DMS153 treated with DMSO at 0.1 percent for 48 hours (cell line): ENCODE results near the gene PRKCI.
"Not testable (repeated sequence)": the region's sequence is repeated elsewhere in the genome, so short reads cannot be mapped to it uniquely, and the experiment has no call there.

ENCODE experiments used
- DNase-seq: peaks from one replicate; lab custom pipeline; 2025; ENCODE audit not compliant: unreplicated experiment; lab: John Stamatoyannopoulos, UW

Gene PRKCI

DNA sequence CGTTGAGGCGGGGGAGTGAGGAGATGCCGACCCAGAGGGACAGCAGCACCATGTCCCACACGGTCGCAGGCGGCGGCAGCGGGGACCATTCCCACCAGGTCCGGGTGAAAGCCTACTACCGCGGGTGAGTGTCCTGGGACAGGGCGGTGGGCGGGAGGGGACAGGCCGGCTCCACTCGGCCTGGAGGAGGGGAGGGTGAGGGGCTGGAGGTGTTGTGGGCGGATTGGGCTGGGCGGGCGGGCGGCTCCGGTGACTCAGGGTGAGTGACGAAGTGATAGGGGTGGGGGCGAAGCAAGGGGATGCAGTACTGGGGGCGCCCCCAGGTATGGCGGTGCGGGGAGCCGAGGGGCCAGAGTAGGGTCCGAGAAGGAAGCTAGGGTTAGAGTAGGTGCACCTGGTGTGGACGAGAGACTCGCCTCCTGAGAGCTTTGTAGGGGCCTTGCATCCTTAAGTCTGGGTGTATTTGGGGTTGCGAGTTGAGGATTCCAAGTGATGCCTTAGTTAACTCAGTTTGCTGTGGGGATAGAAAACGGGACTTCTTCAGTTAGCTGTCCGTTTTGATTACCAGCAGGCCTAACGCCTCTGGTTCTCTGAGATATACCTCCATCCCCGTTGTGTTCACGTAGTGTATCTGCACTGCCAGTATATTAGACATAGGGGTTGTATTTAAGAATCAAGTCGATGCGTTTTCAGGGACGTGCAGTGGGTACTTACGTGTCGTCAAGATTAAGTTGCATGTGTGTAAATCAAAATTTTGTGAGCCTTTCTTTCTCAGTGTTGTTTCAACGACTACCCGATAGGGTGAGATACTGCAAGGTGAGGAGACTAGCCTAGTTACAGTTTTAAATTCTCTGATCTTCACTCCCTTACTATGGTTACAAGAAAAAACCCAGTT lies 670 bp downstream of the PRKCI start:
- DNase-seq, result peak; percentile 8

DNA sequence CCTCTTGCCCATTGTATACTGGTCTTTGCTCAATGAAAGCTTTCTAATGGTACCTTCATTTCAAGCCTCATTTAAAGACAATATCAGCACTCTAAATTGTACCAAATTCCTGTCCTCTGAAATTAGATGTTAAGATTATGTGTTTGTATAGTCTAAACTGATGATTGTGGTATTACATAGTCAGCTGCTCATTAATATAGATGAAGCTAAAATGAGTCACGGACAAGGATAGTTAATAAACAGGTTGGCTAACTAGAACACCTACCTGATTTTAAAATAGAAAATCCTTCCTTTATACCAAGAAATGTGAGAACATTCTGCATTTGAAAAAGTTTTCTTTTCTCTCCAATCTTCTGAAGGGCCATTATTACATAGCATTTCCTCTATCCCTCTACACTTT lies 2.9 kb downstream of the PRKCI start:
- no peak for DNase-seq

DNA sequence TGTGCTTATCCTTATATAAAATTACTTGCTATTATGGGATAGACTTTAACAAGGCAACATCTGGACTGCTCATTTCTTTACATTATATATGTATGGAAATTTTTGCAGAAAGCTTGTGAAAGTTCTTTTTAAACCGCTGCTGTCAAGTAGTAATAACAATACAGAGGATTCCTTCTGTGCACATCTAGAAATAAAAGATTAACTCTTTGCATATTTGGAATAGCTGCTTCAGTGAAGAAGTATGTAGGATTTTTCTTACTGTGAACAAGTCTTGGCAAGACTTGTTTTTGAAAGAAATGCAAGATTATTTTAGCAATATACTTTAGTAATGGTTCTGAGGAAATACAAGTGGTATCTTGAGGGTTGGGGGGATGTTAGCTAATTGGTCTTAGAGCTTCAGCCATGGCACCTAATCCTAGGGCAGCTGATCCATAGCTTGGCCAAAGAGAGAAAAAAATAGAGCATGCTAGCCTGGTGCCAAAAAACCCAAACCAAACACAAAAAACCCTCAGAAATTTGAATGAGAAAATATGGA lies 4.3 kb downstream of the PRKCI start:
- no peak for DNase-seq

- no peak for DNase-seq
These were observed 6.0 kb downstream of the PRKCI start for GRCh38 chr3:170228093-170228766.

DNA sequence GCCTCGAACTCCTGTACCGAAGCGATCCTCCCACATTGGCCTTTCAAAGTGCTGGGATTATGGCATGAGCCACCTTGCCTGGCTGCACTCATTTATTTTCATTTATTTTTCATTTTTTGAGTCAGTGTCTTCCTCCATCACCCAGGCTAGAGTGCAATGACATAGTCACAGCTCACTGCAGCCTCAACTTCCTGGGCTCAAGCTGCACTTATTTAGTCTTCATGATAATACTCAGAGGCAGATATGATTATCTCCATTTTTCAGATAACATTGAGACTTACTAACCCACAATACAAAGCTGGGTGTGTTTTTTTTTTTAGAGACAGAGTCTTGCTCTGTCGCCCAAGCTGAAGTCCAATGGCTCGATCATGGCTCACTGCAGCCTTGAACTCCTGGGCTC lies 10.0 kb downstream of the PRKCI start:
- no peak for DNase-seq

GRCh38 chr3:170233530-170233929 lies 11.3 kb downstream of the PRKCI start:
- no peak for DNase-seq

DNA sequence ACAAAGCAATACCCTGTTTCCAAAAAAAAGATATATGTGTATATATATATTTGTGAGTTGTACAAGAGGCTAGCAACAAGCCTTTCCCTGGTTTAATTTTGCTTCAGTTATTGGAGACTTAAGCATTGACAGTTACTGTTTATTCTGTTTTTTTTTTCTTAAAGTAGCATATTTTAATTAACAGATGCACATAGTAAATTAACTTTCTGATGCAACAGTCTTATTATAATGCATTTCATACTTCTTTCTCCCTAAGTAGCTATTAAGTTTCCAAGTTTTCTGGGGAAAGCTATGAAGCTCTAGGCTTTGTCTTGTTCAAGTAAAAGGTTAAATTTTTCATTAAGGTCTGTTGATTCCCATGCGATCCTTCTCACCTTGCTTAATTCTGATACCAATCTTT lies 17.9 kb downstream of the PRKCI start:
- no peak for DNase-seq

DNA sequence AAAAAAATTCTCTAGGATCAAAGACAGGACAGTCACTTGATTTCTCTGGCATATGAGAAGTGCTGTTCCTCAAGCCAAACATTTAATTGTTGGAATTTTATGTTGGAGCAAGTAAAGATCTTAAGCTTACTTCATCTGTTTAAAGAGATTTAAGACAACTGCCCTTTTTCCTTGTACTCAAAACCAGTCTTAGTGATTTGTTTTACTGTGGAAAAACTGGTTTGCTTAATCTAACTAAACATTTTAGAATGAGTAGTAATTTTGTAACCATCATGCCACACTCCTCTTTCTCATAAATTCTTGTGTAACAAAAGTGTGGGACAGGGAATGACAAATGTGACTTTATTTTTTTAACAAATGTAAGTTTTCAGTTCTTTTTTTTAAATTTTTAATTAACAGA lies 18.4 kb downstream of the PRKCI start:
- no peak for DNase-seq

DNA sequence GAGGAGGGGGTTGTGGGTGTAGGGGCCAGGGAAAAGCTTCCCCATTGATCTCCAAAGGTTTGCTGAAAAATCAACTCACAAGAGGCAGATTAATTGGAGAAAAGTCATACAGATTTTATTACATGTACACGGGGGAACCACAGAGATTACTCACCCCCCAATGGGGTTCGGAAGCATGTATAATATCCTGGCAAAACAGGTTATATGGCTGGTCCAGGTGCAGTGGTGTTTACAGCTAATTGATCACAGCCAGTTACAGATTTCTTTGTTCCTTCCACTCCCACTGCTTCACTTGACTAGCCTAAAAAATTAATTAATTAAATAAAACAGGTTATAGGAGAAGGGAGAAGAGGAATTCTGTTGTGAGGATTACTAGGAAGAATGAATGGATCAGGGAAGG lies 22.4 kb downstream of the PRKCI start:
- DNase-seq, result no peak

DNA sequence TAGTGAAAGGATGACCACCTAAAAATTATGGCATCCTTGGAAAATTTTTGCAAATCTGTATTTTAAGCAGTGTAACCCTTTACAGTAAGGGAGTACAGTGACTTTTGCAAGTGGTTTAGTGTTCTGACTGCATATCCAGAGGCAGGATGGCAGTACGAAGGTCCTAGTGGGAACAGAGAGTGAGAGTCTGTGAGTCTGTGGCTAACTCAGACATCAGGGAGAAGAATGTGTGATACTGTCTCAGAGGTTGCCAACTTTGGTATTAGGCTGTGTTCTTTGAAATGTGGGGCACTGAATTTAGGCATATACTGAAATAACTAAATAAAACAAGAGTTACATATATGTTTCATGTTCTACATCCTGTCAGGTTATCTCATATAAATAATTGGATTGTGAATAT lies 25.7 kb downstream of the PRKCI start:
- no peak for DNase-seq

DNA sequence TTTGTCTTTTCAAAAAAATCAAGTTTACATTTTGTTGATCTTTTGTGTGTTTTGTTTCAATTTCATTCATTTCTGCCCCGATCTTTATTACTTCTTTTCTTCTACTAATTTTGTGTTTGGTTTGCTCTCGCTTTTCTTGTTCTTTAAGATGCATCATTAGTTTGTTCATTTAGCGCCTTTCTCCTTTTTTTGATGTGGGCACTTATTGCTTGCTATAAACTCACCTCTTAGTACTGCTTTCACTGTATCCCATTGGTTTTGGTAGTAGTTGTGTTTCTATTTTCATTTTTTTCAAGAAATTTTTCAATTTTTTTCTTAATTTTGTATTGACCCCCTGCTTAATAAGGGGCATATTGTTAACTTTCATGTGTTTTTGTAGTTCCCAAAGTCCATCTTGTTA lies 34.4 kb downstream of the PRKCI start:
- no peak for DNase-seq

DNA sequence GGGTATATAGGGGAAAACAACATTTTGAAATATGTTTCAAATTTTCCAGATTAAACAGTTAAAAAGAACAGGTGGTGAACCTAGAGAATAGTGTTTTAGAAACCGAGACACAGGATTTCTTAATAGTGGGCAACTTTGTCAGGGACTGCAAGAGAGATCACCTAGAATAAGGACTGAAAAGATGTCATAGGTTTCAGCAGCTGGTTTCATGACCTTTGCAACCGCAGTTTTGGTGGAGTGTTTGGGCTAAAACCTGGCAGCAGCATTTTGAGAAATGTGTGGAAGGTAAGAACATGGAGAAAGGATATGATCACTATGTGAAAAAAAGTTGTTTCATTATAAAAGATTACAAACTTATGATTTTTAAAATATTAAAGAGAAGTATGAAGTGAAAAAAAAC lies 34.9 kb downstream of the PRKCI start:
- DNase-seq, result no peak

GRCh38 chr3:170258105-170258487 lies 35.9 kb downstream of the PRKCI start:
- DNase-seq, result no peak

DNA sequence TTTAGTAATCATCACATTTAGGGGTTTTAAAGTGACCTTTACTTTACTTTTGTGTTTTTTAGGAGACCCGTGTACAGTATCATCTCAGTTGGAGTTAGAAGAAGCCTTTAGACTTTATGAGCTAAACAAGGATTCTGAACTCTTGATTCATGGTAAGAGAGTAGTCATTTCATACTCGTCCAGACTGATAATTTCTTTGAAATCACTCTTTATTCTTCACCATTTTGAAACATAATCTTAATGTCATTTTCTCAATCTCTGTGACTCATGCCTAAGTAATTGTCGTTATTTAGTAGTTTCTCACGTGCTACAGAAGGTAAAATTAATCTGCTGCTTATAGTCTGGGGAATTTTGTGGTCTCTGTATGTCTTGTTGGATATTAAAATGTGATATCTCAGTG lies 37.7 kb downstream of the PRKCI start:
- DNase-seq, result no peak

DNA sequence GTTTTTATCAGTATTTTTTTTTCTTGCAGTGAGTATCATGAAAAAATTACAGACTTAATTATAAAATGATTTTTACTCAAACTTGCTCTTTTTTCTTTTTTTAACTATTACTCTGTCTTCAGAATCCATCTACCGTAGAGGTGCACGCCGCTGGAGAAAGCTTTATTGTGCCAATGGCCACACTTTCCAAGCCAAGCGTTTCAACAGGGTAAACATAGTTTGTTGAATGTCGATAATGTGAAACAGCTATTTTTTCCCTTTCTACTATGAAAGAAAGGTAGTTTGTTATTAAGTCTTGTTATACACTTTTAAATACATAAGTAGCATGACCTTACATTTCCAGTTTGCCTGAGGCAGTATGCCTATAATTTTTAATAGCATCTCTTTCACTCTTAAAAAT lies 45.6 kb downstream of the PRKCI start:
- DNase-seq, result no peak

DNA sequence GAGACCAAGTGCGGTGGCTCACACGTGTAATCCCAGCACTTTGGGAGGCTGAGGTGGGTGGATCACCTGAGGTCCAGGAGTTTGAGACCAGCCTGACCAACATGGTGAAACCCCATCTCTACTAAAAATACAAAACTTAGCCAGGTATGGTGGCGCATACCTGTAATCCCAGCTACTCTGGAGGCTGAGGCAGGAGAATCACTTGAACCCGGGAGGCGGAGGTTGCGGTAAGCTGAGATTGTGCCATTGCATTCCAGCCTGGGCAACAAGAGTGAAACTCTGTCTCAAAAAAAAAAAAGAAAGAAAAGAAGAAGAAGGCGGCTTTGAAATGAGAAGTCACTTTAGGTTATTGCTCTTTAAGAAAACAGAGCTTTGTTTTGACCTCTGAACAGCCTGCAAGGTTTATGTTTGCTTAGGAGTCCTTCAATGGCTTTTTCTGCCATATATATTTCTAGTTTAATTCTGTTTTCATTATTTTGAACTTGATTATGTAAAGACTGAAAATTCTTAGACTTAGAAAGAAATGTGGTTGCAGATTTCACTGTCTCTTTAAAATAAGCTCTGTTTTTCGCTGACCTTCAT lies 47.5 kb downstream of the PRKCI start:
- not testable (repeated sequence) for DNase-seq

GRCh38 chr3:170270282-170270881 lies 48.2 kb downstream of the PRKCI start:
- no peak for DNase-seq

GRCh38 chr3:170274641-170275040 lies 52.4 kb downstream of the PRKCI start:
- no peak for DNase-seq

DNA sequence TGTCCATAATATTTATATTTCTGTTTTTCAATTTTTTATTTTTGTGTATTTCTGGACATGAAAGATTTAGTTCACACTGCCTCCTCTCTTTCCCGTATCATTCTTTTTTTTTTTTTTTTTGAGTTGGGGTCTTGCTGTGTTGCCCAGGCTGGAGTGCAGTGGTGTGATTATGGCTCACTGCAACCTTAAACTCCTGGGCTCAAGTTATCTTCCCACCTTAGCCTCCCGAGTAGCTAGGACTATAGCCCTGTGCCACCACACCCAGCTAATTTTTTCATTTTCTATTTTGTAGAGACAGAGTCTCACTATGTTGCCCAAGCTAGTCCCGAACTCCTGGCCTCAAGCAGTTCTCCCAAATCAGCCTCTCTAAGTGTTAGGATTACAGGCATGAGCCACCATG lies 53.6 kb downstream of the PRKCI start:
- DNase-seq, result no peak

DNA sequence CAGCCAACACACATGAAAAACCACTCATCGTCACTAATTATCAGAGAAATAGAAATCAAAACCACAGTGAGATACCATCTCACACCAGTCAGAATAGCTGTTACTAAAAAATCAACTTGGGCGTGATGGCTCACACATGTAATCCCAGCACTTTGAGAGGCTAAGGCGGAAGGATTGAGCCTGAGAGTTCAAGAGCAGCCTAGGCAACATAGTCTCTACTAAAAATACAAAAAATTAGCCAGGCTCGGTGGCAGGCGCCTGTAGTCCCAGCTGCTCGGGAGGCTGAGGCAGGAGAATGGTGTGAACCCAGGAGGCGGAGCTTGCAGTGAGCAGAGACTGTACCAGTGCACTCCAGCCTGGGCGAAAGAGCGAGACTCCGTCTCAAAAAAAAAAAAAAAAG lies 55.1 kb downstream of the PRKCI start:
- not testable (repeated sequence) for DNase-seq

DNA sequence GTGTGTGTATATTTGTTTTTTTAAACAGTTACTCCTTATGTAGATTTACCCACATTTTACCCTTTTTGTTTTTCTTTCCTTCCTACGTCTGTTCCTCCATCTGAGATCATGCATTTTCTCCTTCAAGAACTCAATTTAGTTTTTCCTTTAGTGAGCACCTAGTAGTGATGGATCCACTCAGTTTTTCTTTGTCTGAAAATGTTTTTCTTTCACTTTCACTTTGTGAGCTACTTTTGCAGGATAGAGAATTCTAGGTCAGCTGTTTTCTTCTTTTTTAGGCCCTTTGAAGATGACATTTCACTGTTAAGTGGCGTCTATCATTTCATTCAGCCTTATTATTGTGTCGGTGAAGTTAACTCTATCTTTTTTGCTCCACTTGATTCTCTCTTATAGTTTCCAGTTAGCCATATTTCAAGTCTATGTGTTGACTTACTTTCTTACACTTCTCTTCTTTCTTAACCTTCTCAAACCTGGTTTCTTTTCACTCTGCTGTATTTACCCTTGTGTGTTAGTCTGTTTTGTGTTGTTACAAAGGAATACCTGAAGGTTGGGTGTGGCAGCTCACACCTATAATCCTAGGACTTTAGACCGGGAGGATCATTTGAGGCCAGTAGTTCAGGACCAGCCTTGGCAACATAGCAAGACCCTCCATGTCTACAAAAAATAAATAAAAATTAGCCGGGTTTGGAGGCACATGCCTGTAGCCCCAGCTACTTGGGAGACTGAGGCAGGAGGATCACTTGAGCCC lies 55.8 kb downstream of the PRKCI start:
- no peak for DNase-seq
